ENCODE measurements around the gene CAD. TPM values are rescaled to one million over a fixed set of nuclear protein-coding genes. Genes with fewer than 3 reads are reported as not detected.

Gene CAD
- total RNA-seq, 3 donors from 2014 or later (not counting 1 experiment from before 2014, with no cell fraction given), result 21.8 to 26.6 (median 24.0) TPM

GRCh38 chr2:27262379-27263286 lies 45.5 kb downstream of the CAD start, which contains the start of gene SLC30A3:
Gene SLC30A3 (minus strand): TSS chr2:27263047. CDS start chr2:27262906, 141 bp downstream.
- H3K4me1 Mint-ChIP-seq, result peaks cover 22 to 27% of the 10 kb centered on the region in 2 donors
- Histone ChIP-seq H3K36me3 (ENCODE audit: control insufficient read depth, insufficient read depth, low read length) (no peaks in the 10 kb centered on the region), H3K27ac (ENCODE audit: low read length) (no peak within 1 kb of the TSS), H3K4me1 (ENCODE audit: control insufficient read depth, insufficient read depth, low read length) (peaks cover 29% of the 10 kb centered on the region), H3K9me3 (ENCODE audit: control insufficient read depth, insufficient read depth, low read length) (no peaks in the 10 kb centered on the region), H3K4me3 (ENCODE audit: low read length) (no peak within 1 kb of the TSS), H3K27me3 (ENCODE audit: control insufficient read depth, insufficient read depth, low read length) (peaks cover 35% of the 10 kb centered on the region)
- TF ChIP-seq CTCF (IDR thresholded peaks at IDR 0.05), result no peak
- no peaks in the 10 kb centered on the region for H3K36me3 Mint-ChIP-seq
- peak within 1 kb of the TSS; percentile 91 for H3K4me3 Mint-ChIP-seq
- DNase-seq (peak; percentile 30 to 81), ATAC-seq (peak; percentile 60 to 77 (median 69))
- peaks cover 46 to 50% of the 10 kb centered on the region in 2 donors for H3K27me3 Mint-ChIP-seq (ENCODE audit: low read depth in 2 of 2)
- H3K9me3 Mint-ChIP-seq, result no peaks in the 10 kb centered on the region
- under 1% methylated on average over 96 of the region's 96 CpGs for WGBS (ENCODE audit: insufficient coverage)
- intact Hi-C loops (cut with micrococcal nuclease), result no loop called here
- H3K27ac Mint-ChIP-seq, result peak within 1 kb of the TSS in 1 of 2 donors; percentile 37

- Mint-ChIP-seq H3K27ac (peak overlapping the region in 1 of 2 donors; percentile 37), H3K27me3 (ENCODE audit: low read depth in 2 of 2) (peaks cover 41 to 44% of the 10 kb centered on the region in 2 donors), H3K4me1 (peaks cover 22 to 27% of the 10 kb centered on the region in 2 donors), H3K9me3 (no peaks in the 10 kb centered on the region), H3K36me3 (no peaks in the 10 kb centered on the region), H3K4me3 (peak overlapping the region; percentile 91)
- Histone ChIP-seq H3K4me3 (ENCODE audit: low read length) (no peak overlapping the region), H3K27ac (ENCODE audit: low read length) (no peak overlapping the region), H3K27me3 (ENCODE audit: control insufficient read depth, insufficient read depth, low read length) (peaks cover 35% of the 10 kb centered on the region), H3K4me1 (ENCODE audit: control insufficient read depth, insufficient read depth, low read length) (peaks cover 29% of the 10 kb centered on the region), H3K36me3 (ENCODE audit: control insufficient read depth, insufficient read depth, low read length) (no peaks in the 10 kb centered on the region), H3K9me3 (ENCODE audit: control insufficient read depth, insufficient read depth, low read length) (no peaks in the 10 kb centered on the region)
- intact Hi-C loops (cut with micrococcal nuclease), result no loop called here
- no peak for ATAC-seq
- peak in 1 of 2 donors; percentile 44 for DNase-seq
- WGBS (ENCODE audit: insufficient coverage), result 3% methylated on average over 45 of the region's 46 CpGs
- no peak for TF ChIP-seq CTCF (IDR thresholded peaks at IDR 0.05)
These were observed 46.4 kb downstream of the CAD start for GRCh38 chr2:27263287-27264252.

GRCh38 chr2:27264253-27264752 lies 47.1 kb downstream of the CAD start:
- H3K36me3 Mint-ChIP-seq, result no peaks in the 10 kb centered on the region
- peaks cover 22 to 27% of the 10 kb centered on the region in 2 donors for H3K4me1 Mint-ChIP-seq
- H3K4me3 Mint-ChIP-seq, result peak overlapping the region; percentile 91
- 2% methylated on average over 36 of the region's 38 CpGs for WGBS (ENCODE audit: insufficient coverage)
- no peak overlapping the region for H3K27ac ChIP-seq (ENCODE audit: low read length)
- no peaks in the 10 kb centered on the region for H3K9me3 Mint-ChIP-seq
- DNase-seq, result peak in 1 of 2 donors; percentile 63
- peaks cover 32% of the 10 kb centered on the region for H3K27me3 ChIP-seq (ENCODE audit: control insufficient read depth, insufficient read depth, low read length)
- intact Hi-C loops (cut with micrococcal nuclease), result no loop called here
- H3K27me3 Mint-ChIP-seq (ENCODE audit: low read depth in 2 of 2), result peaks cover 41 to 44% of the 10 kb centered on the region in 2 donors
- TF ChIP-seq CTCF (IDR thresholded peaks at IDR 0.05), result no peak
- no peaks in the 10 kb centered on the region for H3K36me3 ChIP-seq (ENCODE audit: control insufficient read depth, insufficient read depth, low read length)
- no peaks in the 10 kb centered on the region for H3K9me3 ChIP-seq (ENCODE audit: control insufficient read depth, insufficient read depth, low read length)
- peak in 2 of 3 donors; percentile 34 to 51 for ATAC-seq
- H3K27ac Mint-ChIP-seq, result no peak overlapping the region
- peak overlapping the region; percentile 13 for H3K4me3 ChIP-seq (ENCODE audit: low read length)
- peaks cover 29% of the 10 kb centered on the region for H3K4me1 ChIP-seq (ENCODE audit: control insufficient read depth, insufficient read depth, low read length)

Data from natural killer cell (primary cell).